ENCODE data around the gene SEMA3F.

The SEMA3F gene

GRCh38 chr3:50193286-50193685 lies 38.2 kb downstream of the SEMA3F start:
- peaks cover 14% of the 10 kb centered on the region for H3K4me1 ChIP-seq (ENCODE audit: control insufficient read depth, low read length)
- no peaks in the 10 kb centered on the region for H3K9me2 ChIP-seq (replicated peaks; ENCODE audit: control insufficient read depth, low read length)
- no peak overlapping the region for H3K4me3 ChIP-seq (ENCODE audit: low read length)
- no peaks in the 10 kb centered on the region for H4K20me1 ChIP-seq (ENCODE audit: control insufficient read depth, insufficient read depth, low read depth, low read length)
- H3K4me2 ChIP-seq (ENCODE audit: low read length), result no peak overlapping the region
- no peak overlapping the region for H3K27ac ChIP-seq (ENCODE audit: low read depth, low read length)
- peaks cover 18% of the 10 kb centered on the region; the same call in 1 of the 2 replicates for H3K27me3 ChIP-seq (ENCODE audit: control insufficient read depth, low read length)
- H3K9me3 ChIP-seq (ENCODE audit: control insufficient read depth, insufficient read depth, low read length), result no peaks in the 10 kb centered on the region
- TF ChIP-seq EZH2phosphoT487 (IDR thresholded peaks at IDR 0.05; ENCODE audit: borderline replicate concordance, low read length), result no peak
- no peak for TF ChIP-seq CTCF (IDR thresholded peaks at IDR 0.05; ENCODE audit: low read depth, low read length, poor library complexity, severe bottlenecking)
- H3F3A ChIP-seq (ENCODE audit: control insufficient read depth, insufficient read depth), result no peaks in the 10 kb centered on the region
- H3K36me3 ChIP-seq (ENCODE audit: control insufficient read depth, low read length), result no peaks in the 10 kb centered on the region
- no peaks in the 10 kb centered on the region for H3K79me2 ChIP-seq (ENCODE audit: control insufficient read depth, low read length)

DNA sequence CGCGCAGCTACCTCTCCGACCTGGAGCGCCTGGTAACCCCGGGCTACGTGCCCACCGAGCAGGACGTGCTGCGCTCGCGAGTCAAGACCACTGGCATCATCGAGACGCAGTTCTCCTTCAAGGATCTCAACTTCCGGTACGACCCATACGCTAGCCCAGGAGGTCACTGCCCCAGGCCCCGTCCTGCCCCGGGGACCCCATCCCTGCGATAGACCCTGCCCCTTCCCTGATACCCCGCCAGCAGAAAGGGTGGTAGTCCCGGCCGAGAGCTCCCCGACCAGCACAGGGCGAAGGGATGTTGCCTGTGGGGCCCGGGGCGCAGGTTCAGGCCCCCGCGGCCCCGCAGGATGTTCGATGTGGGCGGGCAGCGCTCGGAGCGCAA lies 38.6 kb downstream of the SEMA3F start:
- Histone ChIP-seq H3K4me1 (ENCODE audit: control insufficient read depth, low read length) (peaks cover 14% of the 10 kb centered on the region), H3K9me2 (replicated peaks; ENCODE audit: control insufficient read depth, low read length) (no peaks in the 10 kb centered on the region), H3K9me3 (ENCODE audit: control insufficient read depth, insufficient read depth, low read length) (no peaks in the 10 kb centered on the region), H3F3A (ENCODE audit: control insufficient read depth, insufficient read depth) (no peaks in the 10 kb centered on the region), H3K27me3 (ENCODE audit: control insufficient read depth, low read length) (peaks cover 18% of the 10 kb centered on the region; the same call in 1 of the 2 replicates), H3K4me2 (ENCODE audit: low read length) (no peak overlapping the region), H3K36me3 (ENCODE audit: control insufficient read depth, low read length) (no peaks in the 10 kb centered on the region), H3K79me2 (ENCODE audit: control insufficient read depth, low read length) (no peaks in the 10 kb centered on the region), H3K27ac (ENCODE audit: low read depth, low read length) (no peak overlapping the region), H4K20me1 (ENCODE audit: control insufficient read depth, insufficient read depth, low read depth, low read length) (no peaks in the 10 kb centered on the region), H3K4me3 (ENCODE audit: low read length) (no peak overlapping the region)
- no peak for TF ChIP-seq CTCF (IDR thresholded peaks at IDR 0.05; ENCODE audit: low read depth, low read length, poor library complexity, severe bottlenecking)
- no peak for TF ChIP-seq EZH2phosphoT487 (IDR thresholded peaks at IDR 0.05; ENCODE audit: borderline replicate concordance, low read length)

- no peak overlapping the region for H3K27ac ChIP-seq (ENCODE audit: low read depth, low read length)
- no peaks in the 10 kb centered on the region for H3K79me2 ChIP-seq (ENCODE audit: control insufficient read depth, low read length)
- H3F3A ChIP-seq (ENCODE audit: control insufficient read depth, insufficient read depth), result no peaks in the 10 kb centered on the region
- H3K36me3 ChIP-seq (ENCODE audit: control insufficient read depth, low read length), result no peaks in the 10 kb centered on the region
- peaks cover 14% of the 10 kb centered on the region for H3K4me1 ChIP-seq (ENCODE audit: control insufficient read depth, low read length)
- H3K4me3 ChIP-seq (ENCODE audit: low read length), result no peak overlapping the region; the same call in 1 of the 2 replicates
- no peaks in the 10 kb centered on the region for H4K20me1 ChIP-seq (ENCODE audit: control insufficient read depth, insufficient read depth, low read depth, low read length)
- H3K27me3 ChIP-seq (ENCODE audit: control insufficient read depth, low read length), result peaks cover 18% of the 10 kb centered on the region; the same call in 1 of the 2 replicates
- peak overlapping the region; percentile 36 for H3K4me2 ChIP-seq (ENCODE audit: low read length)
- H3K9me3 ChIP-seq (ENCODE audit: control insufficient read depth, insufficient read depth, low read length), result no peaks in the 10 kb centered on the region
- no peaks in the 10 kb centered on the region for H3K9me2 ChIP-seq (replicated peaks; ENCODE audit: control insufficient read depth, low read length)
- TF ChIP-seq EZH2phosphoT487 (IDR thresholded peaks at IDR 0.05; ENCODE audit: borderline replicate concordance, low read length) (no peak), CTCF (IDR thresholded peaks at IDR 0.05; ENCODE audit: low read depth, low read length, poor library complexity, severe bottlenecking) (peak; percentile 88)
These were observed 39.2 kb downstream of the SEMA3F start for GRCh38 chr3:50194128-50194902.
